K562 (cell line): ENCODE measurements around the gene CTIF. TPM values are rescaled to one million over a fixed set of nuclear protein-coding genes. Genes with fewer than 3 reads are reported as not detected.

Source experiments
- ATAC-seq: fragments of 200-7000 bp; cut with Tn5 transposase; 3 replicates; pipeline ENCODE4 v1.9.1; 2020; ENCODE audit warnings: moderate library complexity
- BruUV-seq: library from RNA; stranded (reverse); fragments of 400-500 nt; replicated peaks from 2 replicates; lab custom pipeline; 2021; lab: Mats Ljungman, UMichigan
- CTCF ChIA-PET: fragments of 300-600 bp; formaldehyde crosslinking; extraction: SDS; loops from one replicate; lab custom pipeline; 2021; ENCODE audit warnings: low intra/inter-chr PET ratio; lab: Yijun Ruan, JAX
- POLR2A ChIA-PET: fragments of 300-600, 350-650 bp; sonication (Branson Sonifier 250); formaldehyde crosslinking; extraction: SDS; loops from one replicate; lab custom pipeline; 2021; ENCODE audit warnings: antibody characterized with exemption, inconsistent platforms; lab: Yijun Ruan, JAX
- DNase-seq, 4 experiments: peaks; one replicate each; pipeline versions ENCODE4 v3.0.0 to v3.0.0-alpha.2; 2011 to 2018; ENCODE audit warnings: low spot score in 3 of 4, mixed read lengths in 3 of 4; ENCODE audit errors: extremely low read depth in 1 of 4
- FAIRE-seq: peaks from 2 replicates; lab custom pipeline; 2011; peaks lifted over from hg19 to GRCh38; lab: Jason Lieb, UNC
- H2AFZ ChIP-seq: 2 replicates; pipeline ENCODE4 v1.6.0; 2011; ENCODE audit warnings: low read depth, low read length, control low read depth, inconsistent platforms
- H3K27ac ChIP-seq: fragments of 200-600 bp; 3 replicates; pipeline ENCODE4 v1.8.0; 2011; ENCODE audit warnings: low read depth, mild to moderate bottlenecking, control low read depth, inconsistent platforms, low read length, moderate library complexity, mixed read lengths; ENCODE audit errors: extremely low read depth
- H3K27me3 ChIP-seq, 2 experiments: fragments of 300-600 bp in 1 of 2; 2 replicates in 1 of 2; 3 replicates in 1 of 2; pipeline versions ENCODE4 v1.6.0 to v1.8.0; 2011; ENCODE audit warnings: inconsistent platforms in 2 of 2, low read length in 2 of 2, mild to moderate bottlenecking in 1 of 2, mixed read lengths in 1 of 2, moderate library complexity in 1 of 2; ENCODE audit not compliant: control insufficient read depth in 2 of 2, insufficient read depth in 2 of 2
- H3K36me3 ChIP-seq: fragments of 300-600 bp; 3 replicates; pipeline ENCODE4 v1.8.0; 2011; ENCODE audit warnings: mild to moderate bottlenecking, low read length, inconsistent platforms; ENCODE audit not compliant: control insufficient read depth, insufficient read depth
- H3K4me1 ChIP-seq, 2 experiments: fragments of 200-600 bp in 1 of 2; replicated peaks in 1 of 2; 2 replicates in 1 of 2; 3 replicates in 1 of 2; pipeline versions ENCODE4 v1.5.1 to v1.8.0; 2011; ENCODE audit warnings: inconsistent platforms in 2 of 2, low read length in 2 of 2, mild to moderate bottlenecking in 1 of 2, mixed read lengths in 1 of 2, moderate library complexity in 1 of 2; ENCODE audit not compliant: control insufficient read depth in 2 of 2, insufficient read depth in 2 of 2
- H3K4me2 ChIP-seq: 2 replicates; pipeline ENCODE4 v1.6.1; 2011; ENCODE audit warnings: low read length, control low read depth, inconsistent platforms, mixed read lengths; ENCODE audit not compliant: insufficient read depth
- H3K4me3 ChIP-seq: fragments of 200-600 bp; sonication (generic), shearing (Covaris generic); 2 replicates; pipeline ENCODE4 v1.5.1; 2016; ENCODE audit warnings: control low read depth, inconsistent platforms
- H3K79me2 ChIP-seq: fragments of 200-600 bp; 3 replicates; pipeline ENCODE4 v1.8.0; 2011; ENCODE audit warnings: low read length, inconsistent platforms; ENCODE audit not compliant: control insufficient read depth, insufficient read depth
- H3K9ac ChIP-seq, 2 experiments: 2 replicates each; pipeline versions ENCODE4 v1.6.0 to v1.6.1; 2011; ENCODE audit warnings: low read depth in 2 of 2, low read length in 2 of 2, control low read depth in 1 of 2, inconsistent platforms in 1 of 2, mild to moderate bottlenecking in 1 of 2, mixed read lengths in 1 of 2; ENCODE audit not compliant: insufficient read depth in 1 of 2
- H3K9me1 ChIP-seq: one replicate; pipeline ENCODE4 v1.6.0; 2011; ENCODE audit warnings: inconsistent platforms, mild to moderate bottlenecking, low read length, moderate library complexity; ENCODE audit not compliant: control insufficient read depth, insufficient read depth
- H3K9me3 ChIP-seq: replicated peaks from 2 replicates; pipeline ENCODE4 v1.5.1; 2011; ENCODE audit warnings: low read depth, low read length, inconsistent platforms; ENCODE audit not compliant: control insufficient read depth, insufficient read depth
- H4K20me1 ChIP-seq: replicated peaks from 2 replicates; pipeline ENCODE4 v1.6.1; 2011; ENCODE audit warnings: low read length, inconsistent platforms, mixed read lengths; ENCODE audit not compliant: control insufficient read depth, insufficient read depth
- CBX1 ChIP-seq: sonication (generic); IDR thresholded peaks from 2 replicates; pipeline ENCODE4 v1.6.1; 2016; ENCODE audit warnings: antibody characterized with exemption, low read depth, mild to moderate bottlenecking
- GABPA ChIP-seq: fragments of 200-800 bp; sonication (Bioruptor generic); conservative IDR thresholded peaks from 2 replicates; pipeline ENCODE4 v1.6.1; 2016; ENCODE audit warnings: low read depth, missing genetic modification characterization, missing compliant biosample characterization
- KAT2B ChIP-seq: IDR thresholded peaks from one replicate; pipeline ENCODE4 v1.6.1; 2012; ENCODE audit warnings: low read depth, mild to moderate bottlenecking, control low read depth, inconsistent platforms, low read length, moderate library complexity
- KDM2B ChIP-seq: fragments of 250-450 bp; sonication (Bioruptor Pico); IDR thresholded peaks from 2 replicates; pipeline ENCODE4 v1.8.0; 2021; ENCODE audit warnings: mild to moderate bottlenecking, moderate library complexity
- NR2C2 ChIP-seq, 2 experiments: fragments of 200-800 bp in 1 of 2; sonication (Bioruptor generic) in 1 of 2; sonication (generic) in 1 of 2; formaldehyde crosslinking in 1 of 2; IDR thresholded peaks; 2 replicates each; pipeline versions ENCODE4 v1.6.1 to v1.8.0; 2016 to 2022; ENCODE audit warnings: mild to moderate bottlenecking in 1 of 2, missing compliant biosample characterization in 1 of 2, missing genetic modification characterization in 1 of 2, missing genetic modification reagents in 1 of 2
- RAD21 ChIP-seq, 2 experiments: fragments of 250-450 bp in 1 of 2; fragments of 450-650 bp in 1 of 2; sonication (Bioruptor Pico) in 1 of 2; formaldehyde crosslinking in 1 of 2; IDR thresholded peaks in 1 of 2; conservative IDR thresholded peaks in 1 of 2; 2 replicates each; pipeline versions ENCODE4 v1.4.0 to v1.8.0; 2020 to 2022; ENCODE audit warnings: mild to moderate bottlenecking in 2 of 2, moderate library complexity in 1 of 2
- WGBS: fragments of 100-300 bp; shearing (Covaris generic); methylation state at CpG from one replicate; pipeline ENCODE4 v1.1.6; 2016; ENCODE audit warnings: low coverage, mixed read lengths; ENCODE audit not compliant: insufficient coverage; ENCODE audit errors: missing lambda C conversion rate; 5-methylcytosine and 5-hydroxymethylcytosine counted together
- in situ Hi-C: fragments of 300-500 bp; cut with MboI; formaldehyde crosslinking; loops from 4 replicates; pipeline ENCODE4 v1.15.0; 2018; ENCODE audit warnings: inconsistent platforms, mixed read lengths
- intact Hi-C: fragments of 100-400 bp; cut with micrococcal nuclease; formaldehyde crosslinking; loops from 2 replicates; pipeline ENCODE4 v1.14.2; 2022
- polyA plus RNA-seq, 8 experiments: library from polyadenylated mRNA; depleted of rRNA in 4 of 8; stranded (reverse) in 5 of 8; unstranded in 3 of 8; fragments of >200 nt; fragmentation: Nextera tagmentation in 2 of 8; fragmentation: Illumina TruSeq in 1 of 8; extraction: Ambion mirVana in 2 of 8; extraction: Trizol in 1 of 8; gene quantifications; 2 replicates each; pipeline versions ENCODE4 v1.2.1 to v1.2.3, GENCODE V29; 2011 to 2014; ENCODE audit warnings: inconsistent platforms in 1 of 8, missing spikeins in 1 of 8
- total RNA-seq, 7 experiments: library from RNA; depleted of rRNA in 6 of 7; stranded (reverse); fragments of >200 nt in 6 of 7; fragmentation: Illumina TruSeq in 2 of 7; extraction: Trizol in 2 of 7; gene quantifications; 2 replicates each; pipeline versions ENCODE4 v1.2.1 to v1.2.3, GENCODE V29; 2011 to 2021; ENCODE audit warnings: low replicate concordance in 1 of 7

Gene CTIF
- total and polyA plus RNA-seq, 9 of the 15 experiments (the other 6 are each of a cell fraction or from before 2014, with no cell fraction given): 0.17 to 11.5 (median 2.2) TPM

- Histone ChIP-seq H3K9me3 (no peaks in the 10 kb centered on the region), H3K4me1 (no peaks in the 10 kb centered on the region), H3K4me3 (no peak overlapping the region), H3K27ac (no peak overlapping the region), H2AFZ (no peak overlapping the region), H3K27me3 (no peaks in the 10 kb centered on the region), H3K4me2 (no peak overlapping the region), H3K79me2 (no peaks in the 10 kb centered on the region), H3K9me1 (no peaks in the 10 kb centered on the region), H3K9ac (no peak overlapping the region), H4K20me1 (no peaks in the 10 kb centered on the region; the same call in 1 of the 2 replicates), H3K36me3 (no peaks in the 10 kb centered on the region)
- no peak for FAIRE-seq
- BruUV-seq: no TSS peak
- intact Hi-C loops (no loop called here), in situ Hi-C loops (no loop called here)
- 62% methylated on average over 12 of the region's 20 CpGs for WGBS
- ATAC-seq: no peak
- ChIA-PET POLR2A (interaction anchor here (0.6 kb wide), 1 partner anchor 1533 kb away, joined by 3 read pairs; no protein-coding TSS in a partner anchor), CTCF (no interaction called here)
- TF ChIP-seq KDM2B (CRISPR knock-in tag) (no peak), NR2C2 (CRISPR knock-in tag; IDR thresholded peaks at IDR 0.05) (no peak), NR2C2 (tag; IDR thresholded peaks at IDR 0.05) (no peak), KAT2B (no peak), RAD21 (CRISPR knock-in tag; conservative IDR thresholded peaks at IDR 0.05 in 1 of 2, IDR thresholded peaks at IDR 0.05 in 1 of 2) (no peak), GABPA (no peak), CBX1 (no peak)
- DNase-seq: no peak
Measured at GRCh38 chr18:48637081-48637990, 98.5 kb downstream of the CTIF start.
